IMR-90 (cell line): ENCODE measurements around the gene ZNF337. TPM values are rescaled to one million over a fixed set of nuclear protein-coding genes. Genes with fewer than 3 reads are reported as not detected.

Source experiments
- polyA plus RNA-seq, 3 experiments: library from polyadenylated mRNA; depleted of rRNA; stranded (reverse); fragments of >200 nt; gene quantifications; 2 replicates each; pipeline ENCODE4 v1.2.3, GENCODE V29; 2012; ENCODE audit warnings: low replicate concordance in 1 of 3
- total RNA-seq: library from RNA; depleted of rRNA; stranded (reverse); fragments of >200 nt; gene quantifications from 2 replicates; pipeline ENCODE4 v1.2.3, GENCODE V29; 2012
- TF ChIP-seq, protein P1 (sequence below): fragments of 150-350 bp; IDR thresholded peaks from 2 replicates; pipeline ENCODE4 v1.6.1; 2017; ENCODE audit warnings: mild to moderate bottlenecking, antibody characterized with exemption, low read length, low read depth

ZNF337 gene
- total and polyA plus RNA-seq, 2 of the 4 experiments (the other 2 are of a cell fraction), result 10.4 to 16.5 TPM

DNA sequence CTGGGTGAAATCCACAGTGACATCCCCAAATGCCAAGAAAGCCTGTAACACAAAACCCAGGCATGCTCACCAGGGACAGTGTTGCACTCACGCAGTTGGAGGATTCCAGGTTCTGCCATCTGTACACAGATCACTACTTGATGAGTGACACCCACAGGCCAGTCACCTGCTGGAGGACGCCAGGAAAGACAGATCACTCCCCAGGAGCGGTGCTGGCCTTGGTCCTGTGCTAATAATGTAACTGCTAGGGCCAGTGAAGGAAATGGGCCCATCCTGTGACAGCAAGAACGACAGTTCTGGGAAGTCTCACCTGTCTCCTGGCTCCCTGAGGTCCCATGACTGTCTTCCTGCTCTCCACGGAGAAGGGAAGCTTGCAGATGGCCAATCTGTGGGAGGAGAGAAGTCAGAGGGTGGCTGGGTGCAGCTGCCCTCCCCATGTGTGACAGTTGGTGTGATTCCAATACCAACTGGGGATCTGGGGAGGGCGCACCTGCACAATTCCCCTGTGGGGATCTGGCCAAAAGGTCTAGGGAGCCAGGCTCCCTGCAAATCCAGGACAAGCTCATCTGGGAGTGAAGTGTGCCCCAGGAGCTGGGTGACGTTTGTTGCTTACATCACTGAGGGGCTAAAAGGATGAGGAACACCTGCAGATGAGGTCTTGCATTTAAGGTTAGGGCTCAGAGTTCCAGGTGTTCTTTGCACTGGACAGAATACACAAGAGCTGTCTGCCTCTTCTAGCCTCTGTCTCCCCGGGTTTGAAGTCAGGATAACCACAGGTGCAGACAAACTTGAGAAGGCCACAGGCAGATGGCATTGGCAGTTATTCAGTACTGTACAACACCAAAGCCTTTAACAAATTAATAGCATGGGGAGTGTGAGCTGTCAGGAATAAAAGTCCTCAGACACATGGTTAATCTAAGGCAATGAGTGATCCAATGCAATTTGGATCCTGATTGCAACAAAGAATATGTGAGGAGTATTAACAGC, 10.3 kb downstream of the ZNF337 start (continued):
- TF ChIP-seq, protein P1, sequence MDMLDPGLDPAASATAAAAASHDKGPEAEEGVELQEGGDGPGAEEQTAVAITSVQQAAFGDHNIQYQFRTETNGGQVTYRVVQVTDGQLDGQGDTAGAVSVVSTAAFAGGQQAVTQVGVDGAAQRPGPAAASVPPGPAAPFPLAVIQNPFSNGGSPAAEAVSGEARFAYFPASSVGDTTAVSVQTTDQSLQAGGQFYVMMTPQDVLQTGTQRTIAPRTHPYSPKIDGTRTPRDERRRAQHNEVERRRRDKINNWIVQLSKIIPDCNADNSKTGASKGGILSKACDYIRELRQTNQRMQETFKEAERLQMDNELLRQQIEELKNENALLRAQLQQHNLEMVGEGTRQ, result no peak
